ENCODE data around the gene DDX56.
"Not testable (repeated sequence)": the region's sequence is repeated elsewhere in the genome, so short reads cannot be mapped to it uniquely, and the experiment has no call there.

Gene DDX56

DNA sequence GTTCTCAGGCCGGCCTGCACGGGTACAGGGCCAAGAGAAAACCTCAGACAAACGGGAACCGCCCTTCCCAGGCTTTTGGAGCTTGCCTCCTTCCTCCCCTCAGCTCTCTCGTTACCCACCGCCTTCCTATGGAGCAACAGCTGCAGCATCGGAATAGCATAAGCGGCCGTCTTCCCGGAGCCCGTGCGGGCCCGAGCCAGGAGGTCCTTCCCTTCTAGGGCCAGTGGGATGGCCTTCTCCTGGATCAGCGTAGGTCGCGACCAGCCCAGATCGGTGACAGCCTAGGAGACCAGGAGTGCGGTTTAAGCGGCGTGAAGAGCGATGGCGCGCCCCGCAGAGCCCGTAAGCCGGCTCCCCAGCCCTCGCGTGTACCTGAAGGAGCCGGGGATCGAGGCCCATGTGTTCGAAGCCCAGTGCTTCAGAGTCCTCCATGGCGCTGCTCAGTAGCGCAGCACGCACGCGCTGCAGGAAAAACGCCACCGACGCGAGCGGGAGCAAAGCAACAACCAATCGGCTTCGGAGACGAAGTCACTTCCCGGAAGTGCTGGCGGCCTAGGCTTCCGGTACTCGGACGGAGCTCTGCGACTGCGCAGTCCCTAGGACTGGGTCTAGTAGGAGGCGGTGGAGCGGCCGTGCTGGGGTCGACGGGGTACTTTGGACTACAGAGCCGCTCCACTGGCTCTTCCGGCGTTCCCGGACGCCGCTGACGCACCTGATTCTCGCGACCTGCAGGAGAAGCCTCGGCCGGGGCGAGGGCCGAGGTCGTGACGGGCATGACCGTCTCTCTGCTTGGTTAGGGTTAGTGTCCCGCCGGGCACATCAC, at the start of gene DDX56:
Gene DDX56, minus strand, starts transcription at position 445 of the 823 bp plus-strand sequence. Its CDS starts 13 bp downstream, at position 432.
- peak; percentile 87 to 89 for DNase-seq (ENCODE audit: low read depth in 2 of 2)

DNA sequence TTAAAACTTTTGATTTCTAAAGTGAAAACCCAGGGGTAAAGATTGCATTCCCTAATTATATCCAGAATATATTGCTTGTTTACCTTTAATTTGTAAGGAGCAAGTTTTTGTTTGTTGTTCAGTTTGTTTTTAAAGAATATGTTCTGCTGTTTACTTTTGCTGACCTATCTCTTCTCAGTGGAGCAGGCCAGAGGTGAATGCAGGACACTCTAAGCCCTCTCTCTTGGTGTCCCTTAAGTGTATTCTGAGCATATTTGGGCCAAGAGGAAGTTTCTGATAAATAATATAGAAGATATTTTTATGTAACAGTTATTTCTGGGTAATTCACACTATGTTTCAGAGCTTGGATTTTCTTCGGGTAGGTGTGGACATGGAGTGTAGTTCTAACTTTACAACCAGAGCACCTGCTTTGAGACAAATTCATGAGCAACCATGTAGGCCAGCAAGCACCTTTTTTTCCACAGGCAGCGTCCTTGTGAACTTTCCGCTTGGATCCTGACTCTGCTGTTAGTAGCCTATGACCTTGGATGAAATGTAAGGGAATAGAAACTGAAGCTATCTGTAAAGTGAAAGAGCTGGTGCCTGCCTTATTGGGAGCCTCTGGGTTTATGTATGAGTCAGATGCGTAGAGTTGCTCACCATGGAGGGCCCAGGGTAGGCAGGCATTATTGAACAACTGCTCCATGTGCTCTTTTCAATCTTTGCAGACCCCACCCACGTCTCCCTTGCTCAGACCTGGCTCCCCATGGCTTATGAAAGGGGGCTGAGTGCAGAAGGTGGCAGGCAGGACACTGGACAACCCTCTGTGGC, 48.8 kb upstream of the DDX56 start:
- peak in 1 of 2 donors; percentile 25 for DNase-seq (ENCODE audit: low read depth in 2 of 2)

DNA sequence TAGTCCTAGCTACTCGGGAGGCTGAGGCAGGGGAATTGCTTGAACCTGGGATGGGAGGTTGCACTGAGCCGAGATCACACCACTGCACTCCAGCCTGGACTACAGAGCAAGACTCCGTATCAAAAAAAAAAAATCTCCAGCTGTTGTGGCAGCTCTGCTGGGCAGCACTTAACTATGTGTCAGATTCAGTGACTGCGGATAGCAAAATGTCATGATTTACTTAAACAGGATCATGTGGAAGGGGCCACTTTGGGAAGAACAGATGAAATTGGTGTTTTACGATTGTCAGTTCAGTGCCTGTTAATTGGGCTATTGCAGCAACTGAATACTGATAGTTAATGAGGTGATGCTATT, 48.0 kb upstream of the DDX56 start:
- no peak for DNase-seq (ENCODE audit: low read depth in 2 of 2)

- no peak for DNase-seq (ENCODE audit: low read depth in 2 of 2)
These were observed 47.5 kb upstream of the DDX56 start for GRCh38 chr7:44621034-44621749.

DNA sequence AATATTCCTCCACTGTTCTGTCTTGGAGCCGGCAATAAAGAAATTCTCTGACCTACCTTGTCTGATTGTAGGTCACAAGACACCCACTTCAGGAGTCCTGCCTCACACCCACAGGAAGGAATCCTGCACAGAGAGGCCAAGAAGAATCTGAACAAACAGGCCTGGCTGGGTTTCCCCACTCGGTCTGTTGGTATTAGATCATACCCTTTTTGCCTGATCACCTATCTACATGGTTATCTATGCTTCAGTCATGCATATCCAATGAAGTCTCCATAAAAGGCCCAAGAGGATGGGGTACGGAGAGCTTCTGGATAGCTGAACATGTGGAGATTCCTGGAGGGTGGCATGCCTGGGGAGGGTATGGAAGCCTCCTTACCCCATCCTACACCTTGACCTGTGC, 45.0 kb upstream of the DDX56 start:
- DNase-seq (ENCODE audit: low read depth in 2 of 2) = no peak

DNA sequence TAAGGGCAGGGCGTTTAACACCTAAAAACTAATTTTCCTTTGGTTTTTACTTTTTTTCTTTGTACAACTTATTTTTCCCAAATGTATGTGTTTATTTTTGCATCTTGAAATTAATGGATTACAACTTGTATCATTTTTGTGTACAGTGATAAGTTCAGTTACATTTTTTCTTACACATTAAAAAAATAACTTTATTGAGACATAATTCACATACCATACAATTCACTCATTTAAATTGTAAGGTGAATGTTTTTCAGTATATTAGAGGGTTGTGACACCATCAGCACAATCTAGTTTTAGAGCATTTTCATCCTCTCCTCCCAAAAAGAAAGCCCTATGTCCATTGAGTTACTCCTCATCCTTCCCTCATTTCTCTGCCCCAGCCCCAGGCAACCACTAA, 44.3 kb upstream of the DDX56 start:
- DNase-seq (ENCODE audit: low read depth in 2 of 2) = no peak

DNA sequence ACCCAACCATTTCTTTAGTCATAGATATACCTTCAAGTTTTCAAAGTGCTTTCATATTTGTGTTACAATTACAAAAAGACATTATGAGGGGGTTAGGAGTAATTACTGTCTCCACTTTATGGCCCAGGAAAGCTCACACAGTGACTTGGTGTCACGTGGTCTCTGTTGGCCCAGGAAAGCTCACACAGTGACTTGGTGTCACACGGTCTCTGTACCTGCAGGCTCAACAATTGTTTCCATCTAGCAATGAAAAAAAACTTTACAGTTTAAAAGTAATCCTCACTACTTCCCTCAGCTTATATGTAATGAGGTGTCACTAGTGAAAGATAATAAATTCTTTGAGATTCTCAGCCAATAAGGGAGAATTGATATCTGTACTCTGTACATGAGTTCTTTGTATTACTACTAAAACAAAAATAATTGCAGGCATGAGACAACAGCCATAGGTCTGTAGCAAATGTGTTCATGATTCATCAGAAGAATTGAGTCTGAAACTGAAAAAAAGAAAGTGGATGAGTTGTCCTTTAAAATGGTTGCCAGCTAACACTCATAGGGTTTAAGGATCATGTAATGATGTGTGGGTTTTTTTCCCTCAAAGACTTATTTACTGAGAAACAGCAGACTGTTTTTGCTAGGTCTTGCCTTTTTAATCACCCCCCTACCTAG, 43.6 kb upstream of the DDX56 start:
- DNase-seq (ENCODE audit: low read depth in 2 of 2) = no peak

DNA sequence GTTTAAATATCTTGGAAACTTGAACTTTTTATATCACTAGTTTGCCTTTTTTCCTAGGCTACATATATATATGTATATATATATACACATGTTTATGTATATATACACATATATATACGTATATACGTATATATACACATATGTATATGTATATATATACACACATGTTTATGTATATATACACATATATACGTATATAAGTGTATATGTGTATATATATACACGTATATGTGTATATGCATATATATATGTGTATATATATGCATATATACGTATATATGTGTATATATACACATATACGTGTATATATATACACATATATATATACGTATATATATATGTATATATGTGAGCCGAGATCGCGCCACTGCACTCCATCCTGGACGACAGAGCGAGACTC, 42.8 kb upstream of the DDX56 start:
- DNase-seq (ENCODE audit: low read depth in 2 of 2) = no peak

DNA sequence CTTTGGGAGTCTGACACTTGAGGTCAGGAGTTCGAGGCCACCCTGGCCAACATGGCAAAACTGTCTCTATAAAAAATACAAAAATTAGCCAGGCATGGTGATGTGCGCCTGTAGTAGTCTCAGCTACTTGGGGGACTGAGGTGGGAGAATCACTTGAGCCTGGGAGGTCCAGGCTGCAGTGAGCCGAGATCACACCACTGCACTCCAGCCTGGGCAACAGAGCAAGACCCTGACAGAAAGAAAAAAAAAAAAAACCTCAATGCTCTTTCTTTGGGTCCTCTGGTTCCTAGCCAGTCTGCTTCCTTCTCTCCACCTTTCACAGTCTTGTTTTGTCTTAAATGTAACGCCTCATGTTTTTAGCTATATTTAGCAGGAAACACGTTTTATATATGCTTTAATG, 42.1 kb upstream of the DDX56 start:
- no peak for DNase-seq (ENCODE audit: low read depth in 2 of 2)

DNA sequence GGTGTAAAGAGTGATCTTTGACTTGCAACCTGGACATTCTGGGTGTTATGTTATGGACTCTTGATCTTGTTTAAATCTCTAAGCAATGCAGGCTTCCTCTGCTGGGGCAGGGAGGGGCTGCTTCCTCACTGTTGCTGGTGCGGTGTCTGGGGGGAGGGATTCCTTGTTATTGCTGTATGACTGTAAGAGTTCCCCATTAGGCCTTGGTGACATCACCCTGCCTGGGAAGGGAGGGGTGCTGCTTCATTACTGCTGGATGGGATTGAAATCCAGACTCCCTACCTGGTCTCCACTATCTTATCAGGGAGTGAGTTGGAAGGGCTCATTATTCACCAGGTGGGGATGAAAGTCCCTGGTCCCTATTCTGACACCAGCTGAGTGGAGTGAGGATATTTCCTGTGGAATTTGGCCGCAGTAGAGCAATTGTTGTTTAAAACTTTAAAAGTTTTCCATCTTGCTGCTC, 41.5 kb upstream of the DDX56 start:
- DNase-seq (ENCODE audit: low read depth in 2 of 2) = no peak

GRCh38 chr7:44609829-44610228, 36.1 kb upstream of the DDX56 start:
- no peak for DNase-seq (ENCODE audit: low read depth in 2 of 2)

DNA sequence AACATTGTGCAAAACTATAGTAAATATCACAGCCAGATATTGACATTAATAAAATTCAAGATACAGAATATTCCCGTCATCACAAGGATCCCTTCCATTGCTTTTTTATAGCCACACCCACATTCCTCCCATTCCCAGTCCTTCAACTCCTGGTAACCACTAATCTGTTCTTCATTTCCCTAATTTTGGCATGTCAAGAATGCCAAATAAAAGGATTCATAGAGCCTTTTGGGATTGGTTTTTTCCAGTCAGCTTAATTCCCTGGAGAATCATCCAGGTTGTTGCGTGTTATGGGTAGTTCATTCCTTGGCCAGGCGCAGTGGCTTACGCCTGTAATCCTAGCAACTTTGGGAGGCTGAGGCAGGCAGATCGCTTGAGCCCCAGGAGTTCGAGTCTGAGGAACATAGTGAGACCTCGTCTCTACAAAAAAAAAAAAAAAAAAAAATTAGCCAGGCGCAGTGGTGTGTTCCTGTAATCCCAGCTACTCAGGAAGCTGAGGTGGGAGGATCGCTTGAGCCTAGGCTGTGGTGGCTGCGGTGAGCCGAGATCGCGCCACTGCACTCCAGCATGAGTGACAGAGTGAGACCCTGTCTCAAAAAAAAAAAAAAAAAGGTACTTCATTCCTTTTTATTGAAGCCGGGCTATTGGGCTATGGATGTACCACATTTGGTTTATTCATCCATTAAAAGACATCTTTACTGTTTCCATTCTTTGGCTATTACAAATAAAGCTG, 35.4 kb upstream of the DDX56 start:
- DNase-seq (ENCODE audit: low read depth in 2 of 2) = no peak

DNA sequence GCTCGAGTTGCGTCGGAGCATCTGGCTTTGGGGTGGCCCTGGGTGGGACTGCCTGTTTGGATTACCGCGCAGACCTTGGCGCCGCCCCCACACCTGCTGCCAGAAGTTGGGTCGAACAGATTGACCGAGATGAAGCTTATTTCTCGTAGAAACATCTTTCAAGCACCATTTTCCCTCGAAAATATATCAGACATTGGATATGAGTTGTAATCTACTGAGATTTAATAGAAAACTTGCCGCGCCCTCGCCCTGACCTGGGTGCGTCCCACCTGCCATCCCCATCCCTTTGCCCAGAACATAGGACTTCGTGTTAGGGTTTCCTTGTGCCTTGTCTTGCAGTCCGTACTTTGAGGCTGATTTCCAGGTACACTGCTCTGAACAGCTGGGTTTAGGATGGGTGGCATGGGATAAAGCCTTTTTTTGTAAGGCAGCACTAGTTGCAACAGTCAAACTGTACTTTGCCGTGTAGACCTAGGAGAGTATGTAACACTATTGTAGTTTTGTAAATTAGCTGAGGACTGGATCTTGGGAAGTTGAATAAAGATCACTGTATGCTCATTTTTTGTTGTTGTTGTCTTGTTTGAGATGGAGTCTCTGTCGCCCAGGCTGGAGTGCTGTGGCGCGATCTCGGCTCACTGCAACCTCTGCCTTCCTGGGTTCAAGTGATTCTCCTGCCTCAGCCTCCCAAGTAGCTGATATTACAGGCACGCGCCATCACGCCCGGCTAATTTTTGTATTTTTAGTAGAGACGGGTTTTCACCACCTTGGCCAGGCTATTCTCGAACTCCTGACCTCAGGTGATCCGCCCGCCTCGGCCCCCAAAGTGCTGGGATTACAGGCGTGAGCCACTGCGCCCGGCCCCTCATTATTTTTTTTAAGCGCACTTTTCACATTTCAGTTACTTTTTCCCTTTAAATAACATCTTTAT, 33.7 kb upstream of the DDX56 start:
- DNase-seq (ENCODE audit: low read depth in 2 of 2) = no peak

DNA sequence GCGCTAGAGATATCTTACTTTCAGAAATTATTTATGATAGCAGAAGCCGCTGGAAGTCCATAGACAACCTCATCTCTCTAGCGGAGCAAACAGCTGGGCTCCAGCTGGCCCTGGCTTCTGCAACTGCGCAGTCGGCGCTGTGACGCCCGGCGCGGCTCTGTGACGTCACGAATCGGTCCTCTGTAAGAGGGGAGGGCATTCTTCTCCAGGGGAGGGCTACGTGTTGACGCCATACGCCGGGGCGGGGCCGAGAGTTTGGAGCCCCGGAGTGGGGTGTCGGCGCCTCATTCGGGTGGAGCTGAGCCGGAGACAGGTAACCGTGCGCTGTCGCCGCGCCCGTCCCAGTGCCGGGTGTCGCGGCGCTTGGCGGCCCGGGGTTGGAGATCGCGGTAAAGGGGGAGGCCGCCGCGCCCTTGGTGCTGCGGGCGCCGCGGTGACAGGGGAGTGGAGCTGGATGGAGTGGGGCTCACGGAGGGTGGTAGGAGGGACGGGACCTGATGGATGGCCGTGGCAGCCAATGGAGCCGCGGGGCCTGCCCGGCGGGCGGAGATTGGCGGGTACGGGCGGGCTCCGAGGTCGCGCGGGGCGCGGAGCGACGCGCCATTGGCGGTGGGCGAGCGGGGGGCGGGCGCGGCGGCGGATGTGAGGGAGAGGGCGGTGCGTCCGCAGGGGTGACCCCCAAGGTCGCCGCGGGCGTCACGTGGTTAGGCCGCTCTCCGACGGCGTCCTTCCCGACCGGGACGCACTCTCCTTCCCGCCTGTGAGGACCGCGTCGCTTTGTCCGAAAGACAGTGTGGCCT, 32.8 kb upstream of the DDX56 start, which contains the start of gene OGDH:
Gene OGDH, plus strand, starts transcription at position 287 of the 800 bp plus-strand sequence. CDS start 17,717 bp downstream, outside the sequence.
- DNase-seq (ENCODE audit: low read depth in 2 of 2) = peak; percentile 99

GRCh38 chr7:44604941-44605340, 31.2 kb upstream of the DDX56 start:
- no peak for DNase-seq (ENCODE audit: low read depth in 2 of 2)

DNA sequence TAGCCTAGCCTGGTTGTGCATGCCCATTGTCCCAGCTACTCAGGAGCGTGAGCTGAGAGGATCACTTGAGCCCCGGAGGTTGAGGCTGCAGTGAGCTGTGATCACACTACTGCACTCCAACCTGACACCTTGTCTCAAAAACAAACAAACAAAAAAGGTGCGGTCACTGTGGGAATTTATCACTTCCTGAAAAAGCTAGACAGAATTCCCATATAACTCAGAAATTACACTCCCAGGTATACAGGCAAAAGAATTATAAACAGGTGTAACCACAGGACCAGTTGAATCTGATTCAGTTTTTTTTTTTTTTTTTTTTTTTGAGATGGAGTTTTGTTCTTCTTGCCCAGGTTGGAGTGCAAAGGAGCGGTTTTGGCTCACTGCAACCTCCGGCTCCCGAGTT, 29.5 kb upstream of the DDX56 start:
- no peak for DNase-seq (ENCODE audit: low read depth in 2 of 2)

GRCh38 chr7:44602576-44602910, 28.8 kb upstream of the DDX56 start:
- DNase-seq (ENCODE audit: low read depth in 2 of 2) = no peak

DNA sequence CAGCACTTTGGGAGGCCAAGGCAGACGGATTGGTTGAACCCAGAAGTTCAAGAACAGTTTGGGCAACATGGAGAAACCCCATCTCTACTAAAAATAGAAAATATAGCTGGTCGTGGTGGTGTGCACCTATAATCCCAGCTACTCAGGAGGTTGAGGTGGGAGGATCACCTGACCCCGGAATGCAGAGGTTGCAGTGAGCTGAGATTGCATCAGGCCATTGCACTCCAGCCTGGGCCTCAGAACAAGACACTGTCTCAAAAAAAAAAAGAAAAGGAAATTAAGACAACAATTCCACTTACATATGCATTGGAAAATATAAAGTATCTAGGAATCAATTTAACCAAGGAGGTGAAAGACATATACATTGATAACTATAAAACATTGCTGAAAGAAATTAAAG, 25.5 kb upstream of the DDX56 start:
- DNase-seq (ENCODE audit: low read depth in 2 of 2) = no peak

DNA sequence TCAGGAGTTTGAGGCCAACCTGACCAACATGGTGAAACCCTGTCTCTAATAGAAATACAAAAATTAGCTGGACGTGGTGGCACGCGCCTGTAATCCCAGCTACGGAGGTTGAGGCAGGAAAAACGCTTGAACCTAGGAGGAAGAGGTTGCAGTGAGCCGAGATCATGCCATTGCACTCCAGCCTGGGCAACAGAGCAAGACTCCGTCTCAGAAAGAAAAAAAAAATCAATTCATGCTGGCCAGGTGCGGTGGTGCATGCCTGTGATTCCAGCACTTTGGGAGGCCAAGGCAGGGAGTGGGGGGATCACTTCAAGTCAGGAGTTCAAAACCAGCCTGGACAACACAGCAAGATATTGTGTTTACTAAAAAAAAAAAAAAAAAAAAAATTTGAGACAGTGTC, 23.5 kb upstream of the DDX56 start:
- not testable (repeated sequence) for DNase-seq (ENCODE audit: low read depth in 2 of 2)

All from stimulated activated CD4-positive, alpha-beta T cell treated with anti-CD3 and anti-CD28 coated beads, Interleukin-1b, Interleukin-23, amount 100 ng/mL, for 4 hours (primary cell).